GM12874 (cell line): ENCODE measurements around the gene GGCX.

Experiments
- CTCF ChIP-seq: IDR thresholded peaks from 2 replicates; pipeline ENCODE4 v1.5.1; 2011; ENCODE audit warnings: low read depth, mild to moderate bottlenecking, control low read depth, low read length, moderate library complexity; ENCODE audit not compliant: insufficient read depth

Gene GGCX

GRCh38 chr2:85528355-85528754 is 32.9 kb downstream of the GGCX start:
- TF ChIP-seq CTCF: no peak

- no peak for TF ChIP-seq CTCF
Observed at GRCh38 chr2:85527787-85528186, 33.5 kb downstream of the GGCX start.

GRCh38 chr2:85525567-85525966 is 35.7 kb downstream of the GGCX start:
- TF ChIP-seq CTCF: no peak

- no peak for TF ChIP-seq CTCF
Observed at GRCh38 chr2:85525029-85525428, 36.3 kb downstream of the GGCX start.

GRCh38 chr2:85524336-85524908 is 36.9 kb downstream of the GGCX start:
- no peak for TF ChIP-seq CTCF

GRCh38 chr2:85523903-85524335 is 37.4 kb downstream of the GGCX start:
- no peak for TF ChIP-seq CTCF

- no peak for TF ChIP-seq CTCF
Observed at GRCh38 chr2:85523062-85523902, 38.0 kb downstream of the GGCX start.
